GM19193 (cell line): ENCODE measurements around the gene HHIPL1.

ENCODE experiments used
- POLR2A ChIP-seq: IDR thresholded peaks from 4 replicates; pipeline ENCODE4 v1.6.1; 2011; ENCODE audit not compliant: insufficient read depth, insufficient read length; ENCODE audit errors: extremely low read depth

The HHIPL1 gene

DNA sequence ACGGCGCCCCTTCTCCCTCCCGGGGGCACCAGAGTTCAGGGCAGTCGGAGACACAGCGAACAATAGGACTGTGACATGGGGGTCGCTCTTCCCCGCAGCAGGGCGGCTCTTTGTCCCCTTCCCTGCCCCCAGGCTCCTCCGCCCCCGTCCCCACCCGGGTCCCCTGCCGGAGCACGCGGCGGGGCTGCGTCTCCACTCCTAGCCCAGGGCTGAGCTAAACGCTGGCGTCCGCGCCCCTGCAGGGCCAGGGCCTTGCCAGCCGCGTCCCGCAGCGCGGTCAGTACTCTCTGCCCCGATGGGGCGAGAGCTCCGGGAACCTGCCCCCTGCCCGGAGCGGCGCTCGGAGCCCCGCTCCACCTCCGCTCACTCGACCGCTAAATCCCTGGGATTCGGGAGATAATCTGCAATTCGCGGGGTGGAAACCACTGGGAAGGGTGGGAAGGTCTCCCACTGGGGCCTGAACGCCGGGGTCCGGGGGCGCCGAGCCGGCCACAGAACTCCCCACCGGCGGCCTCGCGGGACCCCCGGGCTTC is 40.1 kb upstream of the HHIPL1 start:
- TF ChIP-seq POLR2A, result no peak

DNA sequence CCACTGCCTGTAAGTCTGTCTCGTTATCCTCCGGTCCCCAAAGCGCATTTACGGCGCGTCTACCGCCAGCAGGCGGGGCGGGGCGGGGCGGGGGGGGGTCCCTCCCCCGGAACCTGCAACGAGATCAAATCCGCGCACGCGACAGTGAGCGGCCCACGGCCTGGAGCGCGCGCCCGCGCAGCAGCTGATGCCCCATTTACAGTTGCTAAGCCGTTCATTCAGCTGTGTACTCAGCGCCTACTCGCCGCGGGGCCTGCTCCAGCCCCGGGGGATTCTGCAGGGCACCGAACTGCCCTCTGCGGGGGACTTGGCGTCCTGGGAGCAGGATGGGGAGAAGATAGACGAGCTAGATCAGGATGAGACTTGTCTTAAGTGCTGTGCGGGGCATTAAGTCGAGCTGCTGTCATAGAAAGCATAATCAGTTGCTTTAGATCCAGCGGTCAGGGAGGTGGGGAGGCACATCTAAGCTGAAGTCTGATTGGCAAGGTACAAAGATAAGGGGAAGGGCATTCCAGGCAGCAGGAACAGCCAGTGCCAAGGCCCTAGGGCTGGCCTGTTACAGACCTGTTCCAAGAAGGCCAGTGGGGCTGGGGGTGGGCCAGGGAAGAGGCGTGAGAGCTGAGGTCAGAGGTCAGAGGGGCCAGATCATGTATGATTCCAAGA is 39.5 kb upstream of the HHIPL1 start:
- peak; percentile 43 for TF ChIP-seq POLR2A

DNA sequence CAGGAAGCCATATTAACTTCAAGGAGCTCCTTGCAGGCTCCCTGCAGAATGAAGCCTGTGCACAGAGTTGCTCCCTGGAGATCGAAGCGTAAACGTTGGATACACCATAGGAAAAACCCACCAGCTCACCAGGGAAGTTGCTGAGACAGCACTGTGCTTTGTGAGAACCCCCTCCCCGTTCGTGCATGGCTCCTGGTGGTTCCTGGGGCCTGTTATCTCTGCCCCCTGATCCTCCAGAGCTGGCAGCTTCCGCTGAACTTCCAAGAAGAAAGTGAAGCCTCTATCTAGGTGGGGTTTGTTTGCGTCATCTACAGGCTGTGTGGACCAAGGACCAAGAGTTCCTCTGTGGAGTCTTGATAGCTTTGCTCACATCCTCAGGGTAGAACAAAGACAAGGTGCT is 38.6 kb upstream of the HHIPL1 start:
- TF ChIP-seq POLR2A, result no peak

DNA sequence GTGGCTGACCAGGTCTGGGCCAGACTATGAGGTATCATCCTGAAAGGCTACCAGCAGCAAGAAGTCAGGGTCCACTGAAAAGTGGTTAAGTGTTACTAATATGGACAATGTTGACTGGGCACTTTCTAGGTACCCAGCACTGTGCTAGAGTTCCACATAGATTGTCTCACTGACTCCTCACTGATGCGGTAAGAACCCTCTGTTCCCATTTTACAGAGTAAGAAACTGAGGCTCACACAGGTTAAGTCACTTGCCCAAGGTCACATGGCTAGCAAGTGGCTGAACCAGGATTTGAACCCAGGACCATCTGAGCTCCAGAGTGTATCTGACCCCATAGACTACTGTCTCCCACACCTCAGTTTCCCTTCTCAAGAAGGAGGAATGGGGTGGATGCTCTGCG is 36.3 kb upstream of the HHIPL1 start:
- TF ChIP-seq POLR2A, result no peak

DNA sequence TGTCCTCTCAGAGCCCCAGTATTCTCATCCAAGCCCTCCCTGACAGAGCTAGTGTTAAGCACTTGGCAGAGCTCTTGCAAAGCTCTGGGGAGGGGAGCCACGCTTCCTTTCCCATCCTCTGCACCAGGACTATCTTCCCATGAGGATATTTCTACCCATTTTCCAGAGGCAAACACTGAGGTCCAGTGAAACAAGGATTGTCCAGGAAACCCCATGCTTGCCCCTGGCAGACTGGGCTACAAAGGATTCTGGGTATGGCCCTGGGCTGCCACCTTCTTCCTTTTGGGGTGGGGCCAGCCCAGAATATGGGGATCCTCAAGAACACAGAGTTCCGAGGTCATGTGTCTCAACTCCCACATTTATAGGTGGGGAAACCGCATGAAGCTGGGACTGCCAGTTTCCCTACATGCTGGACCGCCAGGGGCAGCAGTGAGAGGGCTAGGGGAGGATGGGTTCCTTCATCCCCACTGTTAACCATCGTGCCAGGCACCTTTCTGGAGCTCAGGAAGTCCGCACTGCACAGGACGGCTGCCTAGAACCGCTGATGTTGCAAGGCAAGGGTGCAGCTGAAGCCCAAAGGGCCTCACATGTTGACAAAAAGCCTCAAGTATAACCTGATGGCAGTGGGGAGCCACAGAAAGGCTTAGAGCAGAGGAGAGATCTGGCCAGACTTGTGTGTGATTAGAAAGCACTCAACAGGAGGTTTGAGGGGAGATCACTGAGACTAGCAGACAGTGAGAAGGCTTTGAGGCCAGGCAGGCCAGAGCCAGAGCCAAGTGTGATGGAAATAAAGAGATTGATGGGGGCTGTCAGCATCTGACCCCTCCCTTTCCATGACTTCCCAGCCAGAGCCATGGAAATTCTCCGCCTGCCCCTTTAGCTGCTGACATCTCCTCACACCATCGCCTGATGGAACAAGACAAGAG is 35.4 kb upstream of the HHIPL1 start:
- no peak for TF ChIP-seq POLR2A

DNA sequence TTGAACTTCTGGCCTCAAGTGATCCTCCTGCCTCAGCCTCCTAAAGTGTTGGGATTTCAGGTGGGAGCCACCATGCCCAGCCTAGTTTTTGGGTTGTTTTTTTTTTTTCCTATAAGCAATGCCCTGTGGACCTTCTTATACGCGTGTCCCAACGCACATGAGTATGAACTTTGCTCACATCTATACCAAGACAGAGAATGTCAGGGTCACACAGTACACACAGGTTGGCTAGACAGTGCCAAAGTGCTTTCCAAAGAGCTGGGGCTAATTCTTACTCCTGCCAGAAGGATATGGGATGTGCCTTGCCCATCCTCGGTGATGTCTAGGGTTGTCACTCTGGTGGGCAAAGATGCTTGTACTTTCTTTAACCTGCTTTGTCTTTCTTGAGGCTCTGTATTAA is 33.3 kb upstream of the HHIPL1 start:
- no peak for TF ChIP-seq POLR2A

DNA sequence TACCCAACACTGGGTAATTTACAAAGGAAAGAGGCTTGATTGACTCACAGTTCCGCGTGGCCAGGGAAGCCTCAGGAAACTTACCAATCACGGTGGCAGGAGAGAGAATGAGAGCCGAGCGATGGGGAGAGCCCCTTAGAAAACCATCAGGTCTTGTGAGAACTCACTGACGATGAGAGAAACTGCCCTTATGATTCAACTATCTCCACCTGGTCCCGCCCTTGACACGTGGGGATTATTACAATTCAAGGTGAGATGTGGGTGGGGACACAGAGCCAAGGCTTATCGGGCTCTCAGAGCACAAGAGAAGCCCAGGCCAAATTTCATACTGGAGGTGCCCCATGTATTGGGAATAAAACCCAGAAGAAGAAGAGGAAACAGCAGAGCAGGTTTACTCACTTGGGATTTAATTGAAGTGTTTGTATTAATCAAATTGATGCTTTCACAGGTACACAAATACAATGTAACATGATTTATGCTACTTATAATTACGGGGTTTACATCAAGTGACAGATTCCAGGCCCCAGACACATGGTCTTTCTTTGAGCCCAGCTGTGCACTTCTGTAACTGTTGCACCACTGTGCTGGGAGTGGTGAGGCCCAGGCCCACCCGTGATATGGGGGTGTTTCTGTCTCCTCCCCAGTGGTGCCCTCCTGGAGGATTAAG is 32.7 kb upstream of the HHIPL1 start:
- no peak for TF ChIP-seq POLR2A

DNA sequence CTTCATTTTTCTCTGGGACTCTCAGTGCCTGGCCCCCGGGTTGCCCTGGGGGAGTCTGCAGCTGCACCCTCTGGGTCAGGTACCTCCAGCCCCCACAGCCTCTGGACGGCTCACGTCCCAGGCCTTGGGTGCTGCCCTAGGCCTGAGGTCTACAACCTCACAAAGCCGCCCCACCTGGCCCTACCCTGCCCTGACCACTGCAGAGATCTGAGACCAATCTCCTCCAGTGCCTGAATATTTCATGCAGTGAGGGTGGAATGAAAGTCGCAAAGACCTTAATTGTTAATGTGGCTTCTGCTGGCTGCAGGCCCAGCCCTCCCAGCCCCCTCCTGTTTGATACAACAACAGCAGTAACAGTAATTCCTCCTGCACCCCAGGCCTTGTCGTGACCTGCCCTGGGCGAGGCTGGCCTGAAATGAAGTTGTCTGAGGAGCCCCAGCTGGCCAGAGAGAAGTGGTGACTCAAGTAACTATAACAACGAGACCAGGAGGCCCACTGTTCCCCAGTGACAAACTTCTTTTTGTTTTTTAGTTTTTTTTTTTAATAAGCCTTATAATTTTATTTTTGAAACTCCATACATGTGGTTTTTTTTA is 32.1 kb upstream of the HHIPL1 start:
- no peak for TF ChIP-seq POLR2A

DNA sequence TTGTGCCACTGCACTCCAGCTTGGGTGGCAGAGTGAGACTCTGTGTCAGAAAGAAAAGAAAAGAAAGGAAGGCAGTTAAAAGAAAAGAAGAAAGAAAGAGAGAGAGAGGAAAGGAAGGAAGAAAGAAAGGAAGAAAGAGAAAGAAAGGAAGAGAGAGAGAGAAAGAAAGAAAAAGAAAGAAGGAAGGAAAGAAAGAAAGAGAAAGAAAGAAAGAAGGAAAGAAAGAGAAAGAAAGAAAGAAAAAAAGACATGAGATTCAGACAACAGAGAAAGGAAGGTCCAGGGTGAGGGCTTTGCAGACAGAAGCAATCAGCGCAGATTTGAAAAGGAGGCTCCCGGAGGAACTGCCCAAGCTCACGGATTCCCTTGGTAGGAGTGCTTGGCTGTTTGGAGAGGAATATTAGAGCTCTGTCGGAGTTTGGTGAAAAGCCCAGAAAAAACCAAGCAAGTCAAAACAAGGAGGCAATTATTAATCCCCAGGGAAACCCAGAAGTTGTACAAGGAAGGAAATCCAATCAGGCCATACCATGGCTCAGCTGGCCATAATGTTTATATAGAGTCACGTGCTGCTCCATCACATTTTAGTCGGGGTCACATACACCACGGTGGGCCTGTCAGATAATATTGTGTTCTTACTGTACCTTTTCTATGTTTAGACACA is 29.3 kb upstream of the HHIPL1 start:
- no peak for TF ChIP-seq POLR2A

DNA sequence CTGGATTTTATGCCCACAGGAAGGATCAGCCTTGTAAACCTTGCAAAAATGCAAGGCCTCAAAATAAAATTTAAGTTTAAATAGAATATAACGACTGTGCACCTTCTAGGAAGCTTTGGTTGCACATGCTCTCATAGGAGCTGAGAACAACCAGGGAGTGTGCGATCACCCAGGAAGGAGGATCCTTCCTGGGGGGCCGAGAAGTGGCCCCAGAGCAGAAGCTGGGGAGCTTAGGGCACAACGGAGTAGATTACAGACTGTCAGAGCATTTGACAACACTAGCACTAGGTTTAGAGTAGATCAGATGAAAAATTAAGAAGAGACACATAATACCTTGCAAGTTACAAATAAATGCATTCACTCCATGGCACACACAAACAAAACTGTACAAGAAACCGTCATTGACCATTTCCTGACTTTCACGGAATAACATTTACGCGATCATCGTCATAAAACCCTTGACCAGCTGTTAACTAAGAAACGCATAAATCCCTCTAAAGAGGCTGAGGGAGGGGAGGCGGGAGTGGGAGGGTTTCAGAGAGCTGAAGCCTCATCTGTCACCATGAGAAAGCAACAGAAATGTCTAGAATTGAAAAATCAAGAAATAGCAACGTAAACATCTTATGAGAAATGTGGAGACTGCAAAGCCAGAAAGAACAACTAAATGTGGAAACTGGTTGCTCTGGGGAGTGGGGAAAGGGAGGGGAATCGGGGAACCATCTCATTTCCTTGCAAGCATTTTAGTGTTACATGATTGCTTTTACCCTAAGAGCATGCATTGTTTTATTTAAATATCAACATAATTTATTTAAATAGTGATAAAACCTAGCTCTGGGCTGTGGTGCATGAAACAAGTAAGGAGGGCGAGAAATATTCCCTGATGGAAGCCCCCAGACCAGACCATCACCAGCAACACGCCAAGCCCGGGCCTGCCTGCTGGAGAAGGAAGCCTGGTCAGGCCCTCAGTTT is 27.8 kb upstream of the HHIPL1 start:
- no peak for TF ChIP-seq POLR2A

DNA sequence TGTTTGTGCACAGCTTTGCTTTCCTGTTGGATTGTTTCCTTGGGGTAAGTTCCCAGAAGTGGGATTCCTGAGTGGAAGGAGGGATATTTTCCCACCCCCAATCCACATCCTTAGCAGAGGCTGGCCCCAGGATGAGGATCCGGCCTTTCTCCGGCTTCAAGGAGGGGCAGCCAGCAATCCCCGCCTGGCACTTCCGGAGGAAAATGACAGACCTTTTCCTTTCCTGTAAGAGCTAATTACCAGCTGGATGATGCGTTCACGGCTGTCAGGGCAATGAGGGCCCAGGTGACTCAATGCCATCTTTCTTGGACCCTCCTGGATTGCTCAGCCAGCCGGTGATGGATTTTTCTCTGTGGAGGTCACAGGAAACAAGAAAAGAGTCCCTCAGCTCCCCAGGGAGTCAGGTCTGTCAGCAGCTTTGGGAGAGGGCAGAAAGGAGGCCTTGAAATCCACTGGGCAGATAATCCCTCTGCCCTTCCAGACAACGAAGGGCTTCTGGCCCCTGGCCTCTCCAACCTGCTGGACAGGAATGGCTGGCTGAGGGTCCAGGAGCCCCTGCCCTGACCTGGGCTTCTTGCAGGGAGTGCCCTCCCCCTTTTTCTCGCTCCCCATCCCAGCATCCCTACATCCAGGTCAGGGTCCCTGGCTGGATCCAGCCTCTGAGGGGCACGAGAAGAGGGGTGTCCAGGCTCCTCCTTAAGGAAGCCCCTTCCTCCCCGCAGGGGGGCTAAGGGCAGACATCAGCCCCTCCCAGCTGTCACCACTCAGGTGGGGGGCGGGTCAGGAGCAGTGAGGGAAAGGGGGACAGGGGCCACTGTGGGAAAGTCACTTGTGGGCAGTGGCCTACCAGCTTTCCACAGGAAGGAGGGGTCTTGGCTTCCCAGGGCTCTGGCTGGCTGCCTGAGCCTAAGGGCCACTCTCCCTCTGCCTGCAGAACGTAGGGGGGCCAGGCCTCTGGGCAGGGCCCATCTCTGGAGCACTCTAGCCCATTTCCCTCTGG is 24.8 kb upstream of the HHIPL1 start:
- TF ChIP-seq POLR2A, result no peak

DNA sequence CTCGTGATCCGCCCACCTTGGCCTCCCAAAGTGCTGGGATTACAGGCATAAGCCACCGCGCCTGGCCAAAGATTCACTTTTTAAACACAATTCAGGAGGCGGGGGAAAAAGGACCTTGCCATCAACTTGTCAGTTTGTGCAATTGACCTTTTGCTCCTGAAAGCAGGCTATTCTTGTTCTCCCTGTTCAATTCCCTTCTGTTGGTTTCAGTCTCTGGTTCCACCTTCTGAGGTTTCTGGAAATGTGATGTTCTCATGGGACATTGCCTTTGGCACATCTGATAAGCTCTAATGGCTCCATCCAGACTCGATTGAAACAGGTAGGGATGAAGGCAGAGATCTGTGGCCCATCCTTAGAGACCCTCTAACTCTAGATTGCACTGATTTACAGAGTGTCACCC is 23.0 kb upstream of the HHIPL1 start:
- no peak for TF ChIP-seq POLR2A
